HEK293 (cell line): ENCODE measurements around the gene ASB5.
A peak's percentile ranks its signal among the peaks of the same experiment; 100 is the strongest.

Source experiments
- CTCF ChIA-PET: fragments of 350-600 bp; formaldehyde crosslinking; extraction: SDS; loops from one replicate; lab custom pipeline; 2021; ENCODE audit warnings: antibody characterized with exemption; lab: Yijun Ruan, JAX
- POLR2A ChIA-PET: fragments of 300-600 bp; formaldehyde crosslinking; extraction: SDS; loops from one replicate; lab custom pipeline; 2020; ENCODE audit warnings: antibody characterized with exemption, inconsistent platforms; lab: Yijun Ruan, JAX
- H3K27ac ChIP-seq: fragments of 200-500 bp; sonication (Bioruptor generic); 2 replicates; pipeline ENCODE4 v1.5.1; 2014; ENCODE audit warnings: low read depth, low read length, control low read depth, inconsistent platforms; ENCODE audit errors: extremely low read depth
- H3K36me3 ChIP-seq, 2 experiments: fragments of 200-500 bp in 1 of 2; sonication (Bioruptor generic) in 1 of 2; 1 replicate in 1 of 2; 2 replicates in 1 of 2; pipeline ENCODE4 v1.5.1; 2014 to 2017; ENCODE audit warnings: inconsistent platforms in 2 of 2, low read length in 2 of 2; ENCODE audit not compliant: control insufficient read depth in 2 of 2, insufficient read depth in 1 of 2
- H3K4me1 ChIP-seq: fragments of 200-500 bp; sonication (Bioruptor generic); 2 replicates; pipeline ENCODE4 v1.5.1; 2014; ENCODE audit warnings: mild to moderate bottlenecking, low read length, inconsistent platforms; ENCODE audit not compliant: control insufficient read depth, insufficient read depth
- H3K4me3 ChIP-seq: 2 replicates; pipeline ENCODE4 v1.5.1; 2011; ENCODE audit warnings: low read depth, mild to moderate bottlenecking, control low read depth, low read length, moderate library complexity
- H3K9me3 ChIP-seq: fragments of 200-500 bp; sonication (Bioruptor generic); 2 replicates; pipeline ENCODE4 v1.5.1; 2014; ENCODE audit warnings: low read depth, low read length, inconsistent platforms; ENCODE audit not compliant: control insufficient read depth, insufficient read depth
- EGR2 ChIP-seq: fragments of 450-650 bp; formaldehyde crosslinking; IDR thresholded peaks from 2 replicates; pipeline ENCODE4 v1.5.1; 2016; ENCODE audit warnings: low read depth, missing biosample characterization, missing genetic modification characterization
- IKZF3 ChIP-seq: fragments of 450-650 bp; IDR thresholded peaks from 2 replicates; pipeline ENCODE4 v1.5.0; 2018; ENCODE audit warnings: missing biosample characterization, mild to moderate bottlenecking, missing genetic modification characterization, moderate library complexity
- KLF1 ChIP-seq: fragments of 450-650 bp; formaldehyde crosslinking; IDR thresholded peaks from 2 replicates; pipeline ENCODE4 v1.5.1; 2016; ENCODE audit warnings: missing biosample characterization, missing genetic modification characterization
- PATZ1 ChIP-seq: fragments of 450-650 bp; formaldehyde crosslinking; IDR thresholded peaks from 2 replicates; pipeline ENCODE4 v1.5.1; 2016; ENCODE audit warnings: missing biosample characterization, missing genetic modification characterization
- REST ChIP-seq: fragments of 450-650 bp; formaldehyde crosslinking; IDR thresholded peaks from 2 replicates; pipeline ENCODE4 v1.5.1; 2016; ENCODE audit warnings: missing biosample characterization, missing genetic modification characterization
- SALL2 ChIP-seq: fragments of 450-650 bp; formaldehyde crosslinking; IDR thresholded peaks from 2 replicates; pipeline ENCODE4 v1.5.0; 2017; ENCODE audit warnings: missing biosample characterization, mild to moderate bottlenecking, missing genetic modification characterization, borderline replicate concordance
- SCRT1 ChIP-seq: fragments of 450-650 bp; formaldehyde crosslinking; IDR thresholded peaks from 2 replicates; pipeline ENCODE4 v1.5.1; 2016; ENCODE audit warnings: missing biosample characterization, missing genetic modification characterization, borderline replicate concordance
- SCRT2 ChIP-seq: fragments of 450-650 bp; formaldehyde crosslinking; IDR thresholded peaks from 2 replicates; pipeline ENCODE4 v1.5.1; 2016; ENCODE audit warnings: missing biosample characterization, missing genetic modification characterization
- ZBTB17 ChIP-seq: fragments of 450-650 bp; formaldehyde crosslinking; IDR thresholded peaks from 2 replicates; pipeline ENCODE4 v1.5.1; 2016; ENCODE audit warnings: missing biosample characterization, missing genetic modification characterization
- ZFP41 ChIP-seq: fragments of 450-650 bp; formaldehyde crosslinking; IDR thresholded peaks from 2 replicates; pipeline ENCODE4 v1.5.1; 2016; ENCODE audit warnings: missing biosample characterization, missing genetic modification characterization, borderline replicate concordance
- ZNF202 ChIP-seq: fragments of 450-650 bp; formaldehyde crosslinking; IDR thresholded peaks from 2 replicates; pipeline ENCODE4 v1.5.1; 2016; ENCODE audit warnings: missing biosample characterization, missing genetic modification characterization, borderline replicate concordance
- ZNF274 ChIP-seq, 2 experiments: fragments of 200-500 bp in 1 of 2; fragments of 450-650 bp in 1 of 2; sonication (Bioruptor generic) in 1 of 2; formaldehyde crosslinking in 1 of 2; IDR thresholded peaks; 2 replicates each; pipeline versions ENCODE4 v1.5.1 to v1.6.1; 2014 to 2016; ENCODE audit warnings: borderline replicate concordance in 1 of 2, inconsistent platforms in 1 of 2, low read length in 1 of 2, missing biosample characterization in 1 of 2, missing genetic modification characterization in 1 of 2
- ZNF324 ChIP-seq: fragments of 450-650 bp; formaldehyde crosslinking; IDR thresholded peaks from 2 replicates; pipeline ENCODE4 v1.5.1; 2016; ENCODE audit warnings: missing biosample characterization, missing genetic modification characterization
- ZNF398 ChIP-seq: fragments of 450-650 bp; formaldehyde crosslinking; IDR thresholded peaks from 2 replicates; pipeline ENCODE4 v1.5.1; 2017; ENCODE audit warnings: missing biosample characterization, missing genetic modification characterization
- ZNF521 ChIP-seq: fragments of 450-650 bp; formaldehyde crosslinking; IDR thresholded peaks from 2 replicates; pipeline ENCODE4 v1.5.1; 2017; ENCODE audit warnings: missing biosample characterization, mild to moderate bottlenecking, missing genetic modification characterization
- ZNF580 ChIP-seq: fragments of 450-650 bp; formaldehyde crosslinking; IDR thresholded peaks from 2 replicates; pipeline ENCODE4 v1.5.1; 2016; ENCODE audit warnings: missing biosample characterization, missing genetic modification characterization
- ZNF600 ChIP-seq: fragments of 450-650 bp; formaldehyde crosslinking; IDR thresholded peaks from 2 replicates; pipeline ENCODE4 v1.5.1; 2016; ENCODE audit warnings: missing biosample characterization, missing genetic modification characterization
- ZNF623 ChIP-seq: fragments of 450-650 bp; formaldehyde crosslinking; IDR thresholded peaks from 2 replicates; pipeline ENCODE4 v1.5.1; 2016; ENCODE audit warnings: missing biosample characterization, missing genetic modification characterization
- ZNF837 ChIP-seq: fragments of 450-650 bp; formaldehyde crosslinking; IDR thresholded peaks from 2 replicates; pipeline ENCODE4 v1.5.1; 2016; ENCODE audit warnings: missing biosample characterization, missing genetic modification characterization
- ZNF843 ChIP-seq: fragments of 450-650 bp; formaldehyde crosslinking; IDR thresholded peaks from 2 replicates; pipeline ENCODE4 v1.5.1; 2016; ENCODE audit warnings: missing biosample characterization, missing genetic modification characterization

The ASB5 gene

GRCh38 chr4:176230836-176231235, 38.2 kb downstream of the ASB5 start:
- ChIA-PET CTCF (interaction anchor here (0.6 kb wide), 1 partner anchor 169 kb away, joined by 3 read pairs; no protein-coding TSS in a partner anchor), POLR2A (no interaction called here)
- Histone ChIP-seq H3K4me3 (no peak overlapping the region), H3K9me3 (no peaks in the 10 kb centered on the region), H3K4me1 (peaks cover 11% of the 10 kb centered on the region), H3K36me3 (no peaks in the 10 kb centered on the region), H3K27ac (no peak overlapping the region)
- TF ChIP-seq REST (tag by site-specific recombination): no peak
- TF ChIP-seq ZNF837 (tag by site-specific recombination): no peak
- TF ChIP-seq SALL2 (tag by site-specific recombination): no peak
- no peak for TF ChIP-seq KLF1 (tag by site-specific recombination)
- no peak for TF ChIP-seq ZNF580 (tag by site-specific recombination)

GRCh38 chr4:176229645-176230044, 39.4 kb downstream of the ASB5 start:
- no peaks in the 10 kb centered on the region for H3K36me3 ChIP-seq
- no peaks in the 10 kb centered on the region for H3K9me3 ChIP-seq
- ChIA-PET CTCF (no interaction called here), POLR2A (no interaction called here)
- no peak overlapping the region for H3K27ac ChIP-seq
- peaks cover 11% of the 10 kb centered on the region for H3K4me1 ChIP-seq
- no peak overlapping the region for H3K4me3 ChIP-seq
- no peak for TF ChIP-seq ZNF274 (IDR thresholded peaks at IDR 0.05; ENCODE audit: low read length)
- no peak for TF ChIP-seq ZNF274 (tag by site-specific recombination; IDR thresholded peaks at IDR 0.05; ENCODE audit: borderline replicate concordance)
- TF ChIP-seq ZFP41 (tag by site-specific recombination): no peak
- TF ChIP-seq ZNF202 (tag by site-specific recombination): no peak
- TF ChIP-seq ZNF623: no peak

GRCh38 chr4:176226736-176227135, 42.3 kb downstream of the ASB5 start:
- peak; percentile 97 for TF ChIP-seq SCRT2 (tag by site-specific recombination)
- no peak for TF ChIP-seq ZNF580 (tag by site-specific recombination)
- TF ChIP-seq PATZ1 (tag by site-specific recombination): 0 out of 2 replicates have a peak, but pooled peaks have one; percentile 31
- TF ChIP-seq ZNF843: peak; percentile 40; the same call in 1 of the 2 replicates
- peak; percentile 92 for TF ChIP-seq SCRT1 (tag by site-specific recombination)
- no peak for TF ChIP-seq ZNF324 (tag by site-specific recombination)
- no peak for TF ChIP-seq EGR2
- TF ChIP-seq ZNF521 (tag by site-specific recombination): no peak
- 0 out of 2 replicates have a peak, but pooled peaks have one; percentile 44 for TF ChIP-seq IKZF3
- 0 out of 2 replicates have a peak, but pooled peaks have one; percentile 20 for TF ChIP-seq ZBTB17 (tag by site-specific recombination)
- no peak for TF ChIP-seq ZNF398 (tag by site-specific recombination)
- 0 out of 2 replicates have a peak, but pooled peaks have one; percentile 48 for TF ChIP-seq ZNF600
- Histone ChIP-seq H3K27ac (no peak overlapping the region), H3K9me3 (no peaks in the 10 kb centered on the region), H3K4me1 (peaks cover 11% of the 10 kb centered on the region), H3K36me3 (no peaks in the 10 kb centered on the region), H3K4me3 (no peak overlapping the region)
- ChIA-PET POLR2A (no interaction called here), CTCF (interaction anchor here (0.6 to 1.1 kb wide), 3 partner anchors 13 to 1725 kb away, joined by 3 to 5 read pairs (median 3); no protein-coding TSS in a partner anchor)
